Measurements from ENCODE around the gene DCAF8. TPM values are rescaled to one million over a fixed set of nuclear protein-coding genes. Genes with fewer than 3 reads are reported as not detected.
A peak's percentile ranks its signal among the peaks of the same experiment; 100 is the strongest.

The DCAF8 gene
- total RNA-seq, 1 donor from 2014 or later = 163 TPM

- H3K27me3 Mint-ChIP-seq (ENCODE audit: unreplicated experiment) = no peaks in the 10 kb centered on the region
- DNase-seq (ENCODE audit: extremely low spot score, unreplicated experiment) = no peak
- TF ChIP-seq, protein P1, sequence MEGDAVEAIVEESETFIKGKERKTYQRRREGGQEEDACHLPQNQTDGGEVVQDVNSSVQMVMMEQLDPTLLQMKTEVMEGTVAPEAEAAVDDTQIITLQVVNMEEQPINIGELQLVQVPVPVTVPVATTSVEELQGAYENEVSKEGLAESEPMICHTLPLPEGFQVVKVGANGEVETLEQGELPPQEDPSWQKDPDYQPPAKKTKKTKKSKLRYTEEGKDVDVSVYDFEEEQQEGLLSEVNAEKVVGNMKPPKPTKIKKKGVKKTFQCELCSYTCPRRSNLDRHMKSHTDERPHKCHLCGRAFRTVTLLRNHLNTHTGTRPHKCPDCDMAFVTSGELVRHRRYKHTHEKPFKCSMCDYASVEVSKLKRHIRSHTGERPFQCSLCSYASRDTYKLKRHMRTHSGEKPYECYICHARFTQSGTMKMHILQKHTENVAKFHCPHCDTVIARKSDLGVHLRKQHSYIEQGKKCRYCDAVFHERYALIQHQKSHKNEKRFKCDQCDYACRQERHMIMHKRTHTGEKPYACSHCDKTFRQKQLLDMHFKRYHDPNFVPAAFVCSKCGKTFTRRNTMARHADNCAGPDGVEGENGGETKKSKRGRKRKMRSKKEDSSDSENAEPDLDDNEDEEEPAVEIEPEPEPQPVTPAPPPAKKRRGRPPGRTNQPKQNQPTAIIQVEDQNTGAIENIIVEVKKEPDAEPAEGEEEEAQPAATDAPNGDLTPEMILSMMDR (IDR thresholded peaks at IDR 0.05) = no peak
- H3K27ac Mint-ChIP-seq (ENCODE audit: unreplicated experiment) = no peak overlapping the region
- peaks cover 2% of the 10 kb centered on the region for H3K36me3 Mint-ChIP-seq (ENCODE audit: unreplicated experiment)
- no peak overlapping the region for H3K4me3 Mint-ChIP-seq (ENCODE audit: unreplicated experiment)
- H3K9me3 Mint-ChIP-seq (ENCODE audit: unreplicated experiment) = no peaks in the 10 kb centered on the region
- H3K4me1 Mint-ChIP-seq (ENCODE audit: unreplicated experiment) = peaks cover 44% of the 10 kb centered on the region
Observed at GRCh38 chr1:160257411-160258015, 4.8 kb downstream of the DCAF8 start.

GRCh38 chr1:160256396-160257046 is 5.8 kb downstream of the DCAF8 start:
- H3K4me1 Mint-ChIP-seq (ENCODE audit: unreplicated experiment) = peaks cover 45% of the 10 kb centered on the region
- TF ChIP-seq, protein P1 (IDR thresholded peaks at IDR 0.05) = no peak
- no peaks in the 10 kb centered on the region for H3K9me3 Mint-ChIP-seq (ENCODE audit: unreplicated experiment)
- H3K27me3 Mint-ChIP-seq (ENCODE audit: unreplicated experiment) = no peaks in the 10 kb centered on the region
- H3K27ac Mint-ChIP-seq (ENCODE audit: unreplicated experiment) = no peak overlapping the region
- no peak overlapping the region for H3K4me3 Mint-ChIP-seq (ENCODE audit: unreplicated experiment)
- H3K36me3 Mint-ChIP-seq (ENCODE audit: unreplicated experiment) = peaks cover 2% of the 10 kb centered on the region
- DNase-seq (ENCODE audit: extremely low spot score, unreplicated experiment) = no peak

GRCh38 chr1:160255781-160256300 is 6.5 kb downstream of the DCAF8 start:
- no peak overlapping the region for H3K4me3 Mint-ChIP-seq (ENCODE audit: unreplicated experiment)
- peaks cover 5% of the 10 kb centered on the region for H3K36me3 Mint-ChIP-seq (ENCODE audit: unreplicated experiment)
- TF ChIP-seq, protein P1 (IDR thresholded peaks at IDR 0.05) = no peak
- peaks cover 38% of the 10 kb centered on the region for H3K4me1 Mint-ChIP-seq (ENCODE audit: unreplicated experiment)
- H3K27ac Mint-ChIP-seq (ENCODE audit: unreplicated experiment) = no peak overlapping the region
- no peaks in the 10 kb centered on the region for H3K9me3 Mint-ChIP-seq (ENCODE audit: unreplicated experiment)
- H3K27me3 Mint-ChIP-seq (ENCODE audit: unreplicated experiment) = no peaks in the 10 kb centered on the region
- no peak for DNase-seq (ENCODE audit: extremely low spot score, unreplicated experiment)

DNA sequence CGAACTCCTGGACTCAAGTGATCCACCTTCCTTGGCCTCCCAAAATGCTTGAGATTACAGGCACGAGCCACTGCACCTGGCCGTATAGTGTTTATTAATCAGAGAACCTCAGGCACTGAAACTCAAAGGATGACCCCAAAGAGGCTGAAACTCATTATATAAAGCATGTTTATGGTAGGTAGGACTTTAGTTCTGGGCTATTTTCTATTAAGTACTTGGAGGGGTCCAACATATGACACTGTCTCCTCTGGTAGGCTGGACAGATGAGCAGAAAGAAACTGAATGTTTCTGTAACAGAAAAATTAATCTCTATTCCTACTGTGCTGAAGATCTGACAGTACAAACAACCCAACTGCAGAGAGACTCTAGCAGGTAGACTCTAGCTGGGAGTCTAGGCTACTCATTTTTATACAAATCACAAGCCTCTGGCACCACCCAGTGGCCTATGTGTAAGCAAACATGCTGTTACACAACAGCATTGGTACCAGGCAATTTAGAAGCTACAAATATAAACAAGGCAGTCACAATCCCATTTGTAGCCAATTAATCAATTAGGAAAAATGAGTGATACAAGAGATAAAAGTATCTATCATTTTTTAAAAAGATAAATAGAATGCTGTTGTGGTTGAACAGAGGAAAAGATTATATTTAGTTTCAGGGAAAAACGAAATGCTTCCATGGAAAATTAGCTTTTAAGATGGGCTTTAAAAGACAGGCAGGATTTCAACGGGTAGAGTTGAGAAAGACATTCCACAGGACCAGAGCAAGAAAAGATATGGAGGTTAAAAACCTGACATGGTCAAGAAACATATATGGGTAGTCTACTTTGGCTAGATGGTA is 10.4 kb downstream of the DCAF8 start:
- Mint-ChIP-seq H3K9me3 (ENCODE audit: unreplicated experiment) (no peaks in the 10 kb centered on the region), H3K36me3 (ENCODE audit: unreplicated experiment) (peaks cover 7% of the 10 kb centered on the region), H3K4me1 (ENCODE audit: unreplicated experiment) (peaks cover 22% of the 10 kb centered on the region), H3K4me3 (ENCODE audit: unreplicated experiment) (no peak overlapping the region), H3K27me3 (ENCODE audit: unreplicated experiment) (no peaks in the 10 kb centered on the region), H3K27ac (ENCODE audit: unreplicated experiment) (peak overlapping the region; percentile 6)
- TF ChIP-seq, protein P1 (IDR thresholded peaks at IDR 0.05) = peak; percentile 83
- no peak for DNase-seq (ENCODE audit: extremely low spot score, unreplicated experiment)
